Neutrophil (primary cell): ENCODE data around the gene RGPD6.
"Not testable (repeated sequence)": the region's sequence is repeated elsewhere in the genome, so short reads cannot be mapped to it uniquely, and the experiment has no call there.

Source experiments
- H3K27ac ChIP-seq: fragments of 200-600 bp; sonication (generic); 2 replicates; pipeline ENCODE4 v1.5.1; 2016; ENCODE audit warnings: mild to moderate bottlenecking, moderate library complexity
- H3K27me3 ChIP-seq: fragments of 200-600 bp; sonication (generic); 2 replicates; pipeline ENCODE4 v1.6.0; 2016; ENCODE audit warnings: mild to moderate bottlenecking
- H3K36me3 ChIP-seq: fragments of 200-600 bp; sonication (generic); 2 replicates; pipeline ENCODE4 v1.5.1; 2017
- H3K4me1 ChIP-seq, 2 experiments: fragments of 200-600 bp in 1 of 2; sonication (generic) in 1 of 2; 1 replicate in 1 of 2; 2 replicates in 1 of 2; pipeline versions ENCODE4 v1.5.1 to v1.6.1; 2013 to 2016; ENCODE audit warnings: low read depth in 1 of 2, low read length in 1 of 2, mild to moderate bottlenecking in 1 of 2, moderate library complexity in 1 of 2; ENCODE audit not compliant: control insufficient read depth in 1 of 2, insufficient read depth in 1 of 2
- H3K4me3 ChIP-seq, 2 experiments: fragments of 200-600 bp in 1 of 2; sonication (generic) in 1 of 2; 1 replicate in 1 of 2; 2 replicates in 1 of 2; pipeline ENCODE4 v1.5.1; 2013 to 2016; ENCODE audit warnings: low read depth in 1 of 2, low read length in 1 of 2, mild to moderate bottlenecking in 1 of 2, moderate library complexity in 1 of 2
- H3K9me3 ChIP-seq: fragments of 200-600 bp; sonication (generic); 2 replicates; pipeline ENCODE4 v1.5.1; 2016

RGPD6 gene

DNA sequence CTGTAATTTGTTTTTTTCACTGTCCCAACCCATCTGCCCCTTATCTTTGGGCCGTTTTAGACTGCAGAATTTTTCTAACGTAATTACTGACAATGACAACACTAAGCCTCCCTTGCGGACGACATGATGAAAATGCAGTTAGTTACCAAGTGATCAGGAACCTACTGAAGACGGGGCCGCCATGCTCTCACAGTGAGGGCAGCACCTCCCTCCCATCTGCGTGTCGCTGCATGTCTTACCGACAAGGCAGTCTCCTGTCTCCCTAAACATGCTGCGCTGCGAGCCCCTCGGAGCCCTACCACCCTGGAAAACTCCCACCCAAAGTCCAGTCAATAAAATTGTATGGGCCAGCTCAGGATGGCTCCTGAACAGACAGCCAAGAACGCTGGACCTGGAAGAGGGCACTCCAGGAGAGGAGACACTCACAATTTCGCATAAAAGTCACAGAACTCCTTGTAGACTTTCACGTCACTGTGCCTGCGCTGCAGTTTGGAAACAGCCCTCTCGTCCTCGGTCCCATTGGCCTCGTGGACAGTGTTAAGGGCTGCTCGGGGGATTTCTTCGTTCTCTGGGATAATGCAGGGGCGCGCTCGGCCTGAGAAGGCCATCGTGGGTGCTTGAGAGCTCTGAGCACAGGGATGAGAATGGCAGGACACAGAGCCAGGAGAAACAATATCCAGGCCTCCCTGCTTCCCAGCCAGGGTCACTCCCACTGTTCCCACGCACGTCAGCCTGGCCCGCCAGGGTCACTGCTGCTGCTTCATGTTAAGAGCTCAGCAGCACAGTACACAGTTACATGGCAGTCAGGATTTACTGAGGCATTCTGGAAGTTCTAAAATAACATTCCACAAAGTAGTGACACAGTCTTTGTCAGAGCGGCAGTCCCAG lies 104.6 kb downstream of the RGPD6 start, which contains the start of gene LIMS4:
TSS of gene LIMS4 (minus strand) at position 646 of the 888 bp plus-strand sequence. CDS start at position 608, 38 bp downstream.
- not testable (repeated sequence) for H3K4me3 ChIP-seq, H3K4me1 ChIP-seq, H3K9me3 ChIP-seq, H3K27ac ChIP-seq, H3K27me3 ChIP-seq, H3K36me3 ChIP-seq

DNA sequence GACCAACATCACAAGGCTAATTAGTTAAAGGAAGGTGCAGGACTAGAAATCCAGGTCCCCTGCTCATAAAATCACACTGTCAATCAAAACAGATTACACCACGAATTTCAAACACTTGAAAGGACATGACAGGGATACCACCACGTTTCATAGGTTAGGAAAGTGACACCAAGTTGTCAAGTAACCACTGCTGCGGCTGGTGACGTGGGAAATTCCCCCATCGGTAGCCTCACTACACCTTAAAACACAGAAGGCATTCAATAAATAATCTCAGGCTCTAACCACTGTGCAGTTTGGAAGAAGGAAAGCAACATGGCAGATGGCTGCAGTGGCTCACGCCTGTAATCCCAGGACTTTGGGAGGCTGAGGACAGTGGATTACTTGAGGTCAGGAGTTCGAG lies 108.1 kb downstream of the RGPD6 start:
- not testable (repeated sequence) for H3K4me3 ChIP-seq, H3K27me3 ChIP-seq, H3K36me3 ChIP-seq

DNA sequence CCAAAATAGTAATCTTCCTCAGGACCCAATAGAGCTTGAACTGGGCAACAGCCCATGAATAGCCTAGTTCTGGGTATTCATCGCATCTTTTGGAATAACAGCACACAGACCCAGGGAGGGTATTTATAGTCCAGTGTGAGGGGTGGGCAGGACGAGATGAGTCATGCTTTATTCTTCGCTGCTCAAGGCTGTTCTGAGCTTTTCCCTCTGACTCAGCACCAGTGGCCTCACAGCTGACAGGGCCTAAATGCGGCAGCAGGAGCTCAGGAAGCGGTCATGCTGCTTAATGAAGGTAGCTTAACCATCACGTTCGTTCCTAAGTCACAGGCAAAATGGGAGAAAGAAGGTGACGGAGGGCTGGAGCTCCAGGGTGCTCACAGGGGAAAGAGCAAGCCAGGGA lies 111.7 kb downstream of the RGPD6 start:
- not testable (repeated sequence) for H3K4me1 ChIP-seq, H3K4me3 ChIP-seq, H3K27ac ChIP-seq, H3K36me3 ChIP-seq, H3K27me3 ChIP-seq, H3K9me3 ChIP-seq

More for the DNA sequence above, 108.1 kb downstream of the RGPD6 start:
- not testable (repeated sequence) for H3K4me1 ChIP-seq, H3K27ac ChIP-seq, H3K9me3 ChIP-seq
